ENCODE results near the gene EML2. TPM values are rescaled to one million over a fixed set of nuclear protein-coding genes. Genes with fewer than 3 reads are reported as not detected.

EML2 gene
- total and polyA plus RNA-seq, 10 of the 15 experiments (the other 5 are each of a cell fraction or from before 2014, with no cell fraction given): 1.6 to 64.0 (median 27.5) TPM

DNA sequence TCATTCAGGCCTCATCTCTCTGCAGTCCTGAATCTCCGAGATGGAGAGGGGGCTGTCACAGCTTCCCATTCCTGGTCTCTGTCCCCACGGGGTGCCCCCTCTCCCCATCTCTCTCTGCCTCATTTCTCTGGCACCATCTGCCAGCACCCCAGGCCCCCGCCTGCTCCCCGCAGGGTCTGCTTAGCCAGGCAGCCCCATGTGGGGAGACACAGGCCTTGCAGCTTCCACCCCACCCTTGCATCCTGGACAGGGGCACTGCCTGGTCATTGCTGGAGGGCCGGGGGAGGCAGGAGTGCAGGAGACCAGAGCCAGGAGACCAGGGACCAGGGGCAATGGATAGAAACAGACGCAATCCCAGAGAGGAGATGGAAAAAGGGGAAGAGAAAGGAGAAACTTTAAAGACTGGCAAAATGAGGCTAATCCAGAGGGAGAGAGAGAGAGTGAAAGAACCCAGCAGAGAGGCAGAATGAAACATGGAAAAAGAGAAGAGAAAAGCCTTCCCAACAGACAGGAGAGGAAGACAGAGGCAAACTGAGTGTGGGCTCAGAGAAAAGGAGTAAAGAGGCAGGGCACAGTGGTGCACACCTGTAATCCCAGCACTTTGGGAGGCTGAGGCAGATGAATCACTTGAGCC lies 20.0 kb upstream of the EML2 start:
- Histone ChIP-seq H3K4me3 (no peak overlapping the region), H3K4me1 (ENCODE audit: control insufficient read depth, insufficient read depth, low read length) (no peaks in the 10 kb centered on the region), H2AFZ (ENCODE audit: control insufficient read depth, low read depth, low read length) (no peak overlapping the region), H3K36me3 (ENCODE audit: control insufficient read depth in 2 of 2, insufficient read depth in 2 of 2, low read length in 1 of 2) (no peaks in the 10 kb centered on the region), H3K9ac (ENCODE audit: control insufficient read depth, insufficient read depth, low read length) (no peak overlapping the region), H3K4me2 (ENCODE audit: control insufficient read depth, insufficient read depth) (no peak overlapping the region), H4K20me1 (ENCODE audit: control insufficient read depth, insufficient read depth) (no peaks in the 10 kb centered on the region), H3K9me3 (replicated peaks; ENCODE audit: control insufficient read depth, insufficient read depth, low read length) (no peaks in the 10 kb centered on the region), H3K27ac (ENCODE audit: control insufficient read depth, insufficient read depth) (no peak overlapping the region), H3K27me3 (replicated peaks in 1 of 2; ENCODE audit: control insufficient read depth in 2 of 2, insufficient read depth in 2 of 2, low read length in 1 of 2) (no peaks in the 10 kb centered on the region), H3K79me2 (ENCODE audit: control insufficient read depth, insufficient read depth, low read length) (no peaks in the 10 kb centered on the region)
- in situ Hi-C loops (cut with MboI): no loop called here
- TF ChIP-seq ETV6 (conservative IDR thresholded peaks at IDR 0.05 in 1 of 2, IDR thresholded peaks at IDR 0.05 in 1 of 2; ENCODE audit: borderline replicate concordance in 1 of 2, low read depth in 1 of 2) (no peak), MXI1 (IDR thresholded peaks at IDR 0.05; ENCODE audit: low read depth, low read length) (no peak), STAT1 (conservative IDR thresholded peaks at IDR 0.05) (no peak), E2F8 (IDR thresholded peaks at IDR 0.05; ENCODE audit: low read depth, partially characterized antibody) (no peak), RAD51 (IDR thresholded peaks at IDR 0.05) (no peak), PAX5 (IDR thresholded peaks at IDR 0.05; ENCODE audit: borderline replicate concordance, low read depth, low read length) (no peak), SMARCA5 (IDR thresholded peaks at IDR 0.05) (no peak), KDM1A (IDR thresholded peaks at IDR 0.05; ENCODE audit: borderline replicate concordance) (no peak), TCF7 (IDR thresholded peaks at IDR 0.05; ENCODE audit: borderline replicate concordance) (no peak), NR2F1 (conservative IDR thresholded peaks at IDR 0.05) (no peak)
- TF ChIP-seq, protein P1, sequence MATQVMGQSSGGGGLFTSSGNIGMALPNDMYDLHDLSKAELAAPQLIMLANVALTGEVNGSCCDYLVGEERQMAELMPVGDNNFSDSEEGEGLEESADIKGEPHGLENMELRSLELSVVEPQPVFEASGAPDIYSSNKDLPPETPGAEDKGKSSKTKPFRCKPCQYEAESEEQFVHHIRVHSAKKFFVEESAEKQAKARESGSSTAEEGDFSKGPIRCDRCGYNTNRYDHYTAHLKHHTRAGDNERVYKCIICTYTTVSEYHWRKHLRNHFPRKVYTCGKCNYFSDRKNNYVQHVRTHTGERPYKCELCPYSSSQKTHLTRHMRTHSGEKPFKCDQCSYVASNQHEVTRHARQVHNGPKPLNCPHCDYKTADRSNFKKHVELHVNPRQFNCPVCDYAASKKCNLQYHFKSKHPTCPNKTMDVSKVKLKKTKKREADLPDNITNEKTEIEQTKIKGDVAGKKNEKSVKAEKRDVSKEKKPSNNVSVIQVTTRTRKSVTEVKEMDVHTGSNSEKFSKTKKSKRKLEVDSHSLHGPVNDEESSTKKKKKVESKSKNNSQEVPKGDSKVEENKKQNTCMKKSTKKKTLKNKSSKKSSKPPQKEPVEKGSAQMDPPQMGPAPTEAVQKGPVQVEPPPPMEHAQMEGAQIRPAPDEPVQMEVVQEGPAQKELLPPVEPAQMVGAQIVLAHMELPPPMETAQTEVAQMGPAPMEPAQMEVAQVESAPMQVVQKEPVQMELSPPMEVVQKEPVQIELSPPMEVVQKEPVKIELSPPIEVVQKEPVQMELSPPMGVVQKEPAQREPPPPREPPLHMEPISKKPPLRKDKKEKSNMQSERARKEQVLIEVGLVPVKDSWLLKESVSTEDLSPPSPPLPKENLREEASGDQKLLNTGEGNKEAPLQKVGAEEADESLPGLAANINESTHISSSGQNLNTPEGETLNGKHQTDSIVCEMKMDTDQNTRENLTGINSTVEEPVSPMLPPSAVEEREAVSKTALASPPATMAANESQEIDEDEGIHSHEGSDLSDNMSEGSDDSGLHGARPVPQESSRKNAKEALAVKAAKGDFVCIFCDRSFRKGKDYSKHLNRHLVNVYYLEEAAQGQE (IDR thresholded peaks at IDR 0.05; ENCODE audit: low read depth, low read length): no peak
- TF ChIP-seq, protein P2, sequence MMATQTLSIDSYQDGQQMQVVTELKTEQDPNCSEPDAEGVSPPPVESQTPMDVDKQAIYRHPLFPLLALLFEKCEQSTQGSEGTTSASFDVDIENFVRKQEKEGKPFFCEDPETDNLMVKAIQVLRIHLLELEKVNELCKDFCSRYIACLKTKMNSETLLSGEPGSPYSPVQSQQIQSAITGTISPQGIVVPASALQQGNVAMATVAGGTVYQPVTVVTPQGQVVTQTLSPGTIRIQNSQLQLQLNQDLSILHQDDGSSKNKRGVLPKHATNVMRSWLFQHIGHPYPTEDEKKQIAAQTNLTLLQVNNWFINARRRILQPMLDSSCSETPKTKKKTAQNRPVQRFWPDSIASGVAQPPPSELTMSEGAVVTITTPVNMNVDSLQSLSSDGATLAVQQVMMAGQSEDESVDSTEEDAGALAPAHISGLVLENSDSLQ (IDR thresholded peaks at IDR 0.05): no peak
- FAIRE-seq (no peak), DNase-seq (ENCODE audit: low read depth, low spot score) (no peak), ATAC-seq (peak; percentile 48)
- RAD21 ChIA-PET (ENCODE audit: unreplicated experiment): no interaction called here
- BruUV-seq (replicated peaks): no TSS peak
- SMC1A ChIA-PET (ENCODE audit: uncharacterized antibody, unreplicated experiment): no interaction called here
- POLR2A ChIA-PET: no interaction called here
- CTCF ChIA-PET: no interaction called here
- intact Hi-C loops (cut with micrococcal nuclease; ENCODE audit: unreplicated experiment): no loop called here
- 0% methylated on average over 4 of the region's 6 CpGs for WGBS (ENCODE audit: insufficient coverage, insufficient replicate concordance, low lambda C conversion rate, missing lambda C conversion rate)

All from GM12878 (cell line).